A549 (cell line): ENCODE measurements around the gene EPN1.

Source experiments
- CHD4 ChIP-seq: fragments of 200-600 bp; sonication (generic); IDR thresholded peaks from 2 replicates; pipeline ENCODE4 v1.6.1; 2016; ENCODE audit warnings: antibody characterized with exemption, mild to moderate bottlenecking, borderline replicate concordance
- EP300 ChIP-seq, 2 experiments: fragments of >200 bp; sonication (Bioruptor Twin); formaldehyde crosslinking; IDR thresholded peaks; 2 replicates in 1 of 2; 3 replicates in 1 of 2; pipeline ENCODE4 v1.6.1; 2016 to 2017
- ESRRA ChIP-seq: fragments of 150-350 bp; IDR thresholded peaks from 2 replicates; pipeline ENCODE4 v1.6.1; 2014; ENCODE audit warnings: mild to moderate bottlenecking, low read length, borderline replicate concordance
- MAFK ChIP-seq: fragments of 450-650 bp; IDR thresholded peaks from 2 replicates; pipeline ENCODE4 v1.6.1; 2014; ENCODE audit not compliant: partially characterized antibody
- RNF2 ChIP-seq: fragments of 200-600 bp; sonication (generic); IDR thresholded peaks from 2 replicates; pipeline ENCODE4 v1.6.1; 2016; ENCODE audit warnings: low read depth, mild to moderate bottlenecking, antibody characterized with exemption, moderate library complexity, borderline replicate concordance
- TF ChIP-seq, protein P1 (sequence below): fragments of >200 bp; sonication (Bioruptor Twin); formaldehyde crosslinking; IDR thresholded peaks from 3 replicates; pipeline ENCODE4 v1.5.1; 2016
- TF ChIP-seq, protein P2 (sequence below): fragments of 200-600 bp; sonication (generic); IDR thresholded peaks from 2 replicates; pipeline ENCODE4 v1.6.1; 2016; ENCODE audit warnings: antibody characterized with exemption, mild to moderate bottlenecking, moderate library complexity
- TF ChIP-seq, protein P3 (sequence below): fragments of >200 bp; sonication (Bioruptor Twin); formaldehyde crosslinking; IDR thresholded peaks from 2 replicates; pipeline ENCODE4 v1.6.1; 2016

DNA sequence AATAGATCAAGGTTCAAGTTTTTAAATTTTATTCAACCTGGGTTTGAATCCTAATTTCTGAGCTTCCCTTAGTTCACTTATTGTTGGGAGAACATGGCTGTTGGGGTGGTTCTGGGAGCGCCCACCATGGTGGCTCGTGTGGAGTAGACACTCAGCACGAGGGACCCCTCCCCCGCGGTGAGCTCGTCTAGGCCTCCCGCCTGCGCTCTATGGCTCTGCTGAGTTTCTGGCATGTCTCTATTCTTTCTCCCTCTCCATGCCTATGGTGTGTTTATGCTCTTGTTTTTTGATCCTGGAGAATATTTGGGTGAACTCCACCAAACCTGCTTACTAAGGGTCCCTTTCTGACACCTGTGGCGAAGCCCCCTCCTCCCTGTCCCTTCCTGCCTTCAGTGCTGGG, 1.6 kb upstream of the EPN1 start:
- TF ChIP-seq EP300 (IDR thresholded peaks at IDR 0.05) (no peak), CHD4 (no peak), ESRRA (no peak), RNF2 (no peak), MAFK (no peak)
- TF ChIP-seq, protein P1, sequence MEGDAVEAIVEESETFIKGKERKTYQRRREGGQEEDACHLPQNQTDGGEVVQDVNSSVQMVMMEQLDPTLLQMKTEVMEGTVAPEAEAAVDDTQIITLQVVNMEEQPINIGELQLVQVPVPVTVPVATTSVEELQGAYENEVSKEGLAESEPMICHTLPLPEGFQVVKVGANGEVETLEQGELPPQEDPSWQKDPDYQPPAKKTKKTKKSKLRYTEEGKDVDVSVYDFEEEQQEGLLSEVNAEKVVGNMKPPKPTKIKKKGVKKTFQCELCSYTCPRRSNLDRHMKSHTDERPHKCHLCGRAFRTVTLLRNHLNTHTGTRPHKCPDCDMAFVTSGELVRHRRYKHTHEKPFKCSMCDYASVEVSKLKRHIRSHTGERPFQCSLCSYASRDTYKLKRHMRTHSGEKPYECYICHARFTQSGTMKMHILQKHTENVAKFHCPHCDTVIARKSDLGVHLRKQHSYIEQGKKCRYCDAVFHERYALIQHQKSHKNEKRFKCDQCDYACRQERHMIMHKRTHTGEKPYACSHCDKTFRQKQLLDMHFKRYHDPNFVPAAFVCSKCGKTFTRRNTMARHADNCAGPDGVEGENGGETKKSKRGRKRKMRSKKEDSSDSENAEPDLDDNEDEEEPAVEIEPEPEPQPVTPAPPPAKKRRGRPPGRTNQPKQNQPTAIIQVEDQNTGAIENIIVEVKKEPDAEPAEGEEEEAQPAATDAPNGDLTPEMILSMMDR = no peak
- TF ChIP-seq, protein P2, sequence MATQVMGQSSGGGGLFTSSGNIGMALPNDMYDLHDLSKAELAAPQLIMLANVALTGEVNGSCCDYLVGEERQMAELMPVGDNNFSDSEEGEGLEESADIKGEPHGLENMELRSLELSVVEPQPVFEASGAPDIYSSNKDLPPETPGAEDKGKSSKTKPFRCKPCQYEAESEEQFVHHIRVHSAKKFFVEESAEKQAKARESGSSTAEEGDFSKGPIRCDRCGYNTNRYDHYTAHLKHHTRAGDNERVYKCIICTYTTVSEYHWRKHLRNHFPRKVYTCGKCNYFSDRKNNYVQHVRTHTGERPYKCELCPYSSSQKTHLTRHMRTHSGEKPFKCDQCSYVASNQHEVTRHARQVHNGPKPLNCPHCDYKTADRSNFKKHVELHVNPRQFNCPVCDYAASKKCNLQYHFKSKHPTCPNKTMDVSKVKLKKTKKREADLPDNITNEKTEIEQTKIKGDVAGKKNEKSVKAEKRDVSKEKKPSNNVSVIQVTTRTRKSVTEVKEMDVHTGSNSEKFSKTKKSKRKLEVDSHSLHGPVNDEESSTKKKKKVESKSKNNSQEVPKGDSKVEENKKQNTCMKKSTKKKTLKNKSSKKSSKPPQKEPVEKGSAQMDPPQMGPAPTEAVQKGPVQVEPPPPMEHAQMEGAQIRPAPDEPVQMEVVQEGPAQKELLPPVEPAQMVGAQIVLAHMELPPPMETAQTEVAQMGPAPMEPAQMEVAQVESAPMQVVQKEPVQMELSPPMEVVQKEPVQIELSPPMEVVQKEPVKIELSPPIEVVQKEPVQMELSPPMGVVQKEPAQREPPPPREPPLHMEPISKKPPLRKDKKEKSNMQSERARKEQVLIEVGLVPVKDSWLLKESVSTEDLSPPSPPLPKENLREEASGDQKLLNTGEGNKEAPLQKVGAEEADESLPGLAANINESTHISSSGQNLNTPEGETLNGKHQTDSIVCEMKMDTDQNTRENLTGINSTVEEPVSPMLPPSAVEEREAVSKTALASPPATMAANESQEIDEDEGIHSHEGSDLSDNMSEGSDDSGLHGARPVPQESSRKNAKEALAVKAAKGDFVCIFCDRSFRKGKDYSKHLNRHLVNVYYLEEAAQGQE = no peak
- TF ChIP-seq, protein P3, sequence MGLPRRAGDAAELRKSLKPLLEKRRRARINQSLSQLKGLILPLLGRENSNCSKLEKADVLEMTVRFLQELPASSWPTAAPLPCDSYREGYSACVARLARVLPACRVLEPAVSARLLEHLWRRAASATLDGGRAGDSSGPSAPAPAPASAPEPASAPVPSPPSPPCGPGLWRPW = no peak
